ENCODE data around the gene CSNK1D.
"Not testable (repeated sequence)": the region's sequence is repeated elsewhere in the genome, so short reads cannot be mapped to it uniquely, and the experiment has no call there.

CSNK1D gene

DNA sequence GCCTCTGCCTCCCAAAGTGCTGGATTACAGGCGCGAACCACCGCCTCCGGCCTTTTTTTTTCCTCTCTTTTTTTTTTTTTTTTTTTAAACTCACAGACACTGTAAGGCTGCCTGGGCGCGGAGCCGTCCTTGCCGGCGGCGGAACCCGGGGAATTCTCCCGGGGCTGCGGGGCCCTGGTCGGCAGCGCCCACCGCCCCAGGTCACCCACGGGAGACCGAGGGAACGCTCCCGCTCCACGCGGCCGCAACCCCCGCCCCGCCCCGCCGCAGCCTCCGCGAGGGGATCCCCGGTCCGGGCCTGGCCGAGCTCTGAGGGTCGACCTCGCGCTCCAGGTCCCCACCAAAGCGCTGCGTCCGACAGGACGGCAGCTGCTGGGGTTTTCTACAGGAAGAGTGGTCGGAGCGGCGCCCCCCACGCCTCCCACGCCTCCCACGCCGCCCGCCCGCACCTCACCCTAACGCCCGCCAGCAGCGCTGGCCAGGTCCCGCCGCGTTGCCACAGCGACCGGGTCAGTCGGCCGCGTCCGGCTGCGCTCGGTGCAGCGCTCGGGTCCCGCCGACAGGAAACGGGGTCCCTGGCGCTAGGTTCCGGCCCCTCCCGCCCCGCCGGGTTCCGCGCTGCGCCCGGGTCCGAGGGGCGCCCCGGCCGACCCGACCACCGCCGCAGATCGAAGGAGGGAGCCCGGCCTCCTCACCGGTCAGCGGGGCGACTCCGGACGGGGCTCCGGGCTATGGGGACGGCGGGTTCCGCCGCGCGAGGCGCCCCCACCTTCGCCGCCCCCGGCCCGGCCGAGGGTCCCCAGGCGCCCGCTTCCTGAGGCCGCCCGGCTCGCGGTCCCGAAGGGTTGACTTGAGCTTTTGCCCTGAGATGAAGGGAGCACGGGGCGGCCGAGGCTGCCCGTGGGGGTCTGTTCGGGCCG is 60.9 kb downstream of the CSNK1D start, which contains the start of gene CCDC57:
Gene CCDC57, minus strand, starts transcription at position 512 of the 920 bp plus-strand sequence. CDS start 10,898 bp downstream, outside the sequence.
- peak in 1 of 2 experiments; percentile 52 for DNase-seq

GRCh38 chr17:82210655-82211054 is 62.8 kb downstream of the CSNK1D start:
- DNase-seq, result not testable (repeated sequence)

DNA sequence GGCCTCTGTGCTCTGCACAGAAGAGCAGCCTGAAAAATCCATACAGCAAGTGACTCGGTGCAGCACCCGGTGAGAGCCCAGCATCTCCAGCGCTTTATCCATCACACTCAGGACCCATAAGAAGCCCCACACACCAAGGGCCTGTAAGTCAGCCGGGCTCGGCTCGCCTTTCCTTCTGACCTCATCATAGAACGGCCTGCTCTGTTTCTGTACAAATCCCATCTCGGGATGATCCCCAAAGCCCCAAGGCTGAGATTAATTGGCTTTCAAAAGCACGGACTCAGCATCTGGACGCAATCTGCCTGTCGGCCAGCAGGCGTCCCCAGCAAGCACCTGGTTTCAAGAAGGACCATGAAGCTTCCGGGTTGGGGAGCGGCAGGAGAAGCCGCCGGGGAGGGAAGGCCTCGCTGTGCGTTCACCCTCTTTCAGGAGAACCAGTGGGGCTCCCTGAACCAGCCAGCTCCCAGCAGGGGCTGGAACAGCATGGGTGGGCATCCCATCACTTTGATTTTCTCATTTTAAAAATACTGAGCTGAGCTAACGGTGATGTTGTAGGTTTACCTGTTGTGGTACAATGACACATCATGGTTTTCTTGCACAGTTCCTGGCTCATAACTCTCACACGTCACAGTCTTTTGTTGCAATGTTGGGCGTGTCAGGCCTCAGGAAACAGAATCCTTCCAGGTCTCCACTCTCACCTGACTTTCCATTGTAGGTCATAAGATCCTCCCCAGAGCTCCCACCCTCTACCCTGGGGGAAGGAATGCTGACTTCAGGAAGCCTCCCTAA is 67.6 kb downstream of the CSNK1D start:
- peak in 1 of 2 experiments; percentile 64 for DNase-seq

GRCh38 chr17:82204831-82205719 is 68.4 kb downstream of the CSNK1D start:
- DNase-seq, result no peak

DNA sequence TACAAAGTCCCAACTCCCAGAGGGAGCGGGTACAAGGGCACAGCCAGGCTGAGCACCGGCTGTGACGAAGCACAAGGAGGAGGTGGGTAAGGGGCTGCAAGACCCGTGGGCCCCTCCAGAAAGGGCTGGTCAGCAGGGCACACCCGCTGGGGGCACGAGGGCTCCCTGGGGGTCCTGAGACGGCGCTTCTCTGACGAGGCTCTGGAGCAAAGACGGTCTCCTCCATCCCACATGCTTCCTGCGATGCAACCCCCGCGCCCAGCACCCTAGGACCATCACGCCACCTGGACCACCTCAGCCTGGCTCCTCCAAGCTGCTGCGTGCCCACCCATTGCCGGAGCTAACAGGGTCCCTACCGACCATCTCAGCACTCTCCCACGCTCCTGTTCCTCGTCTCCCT is 69.6 kb downstream of the CSNK1D start:
- no peak for DNase-seq

GRCh38 chr17:82202981-82203380 is 70.5 kb downstream of the CSNK1D start:
- no peak for DNase-seq

DNA sequence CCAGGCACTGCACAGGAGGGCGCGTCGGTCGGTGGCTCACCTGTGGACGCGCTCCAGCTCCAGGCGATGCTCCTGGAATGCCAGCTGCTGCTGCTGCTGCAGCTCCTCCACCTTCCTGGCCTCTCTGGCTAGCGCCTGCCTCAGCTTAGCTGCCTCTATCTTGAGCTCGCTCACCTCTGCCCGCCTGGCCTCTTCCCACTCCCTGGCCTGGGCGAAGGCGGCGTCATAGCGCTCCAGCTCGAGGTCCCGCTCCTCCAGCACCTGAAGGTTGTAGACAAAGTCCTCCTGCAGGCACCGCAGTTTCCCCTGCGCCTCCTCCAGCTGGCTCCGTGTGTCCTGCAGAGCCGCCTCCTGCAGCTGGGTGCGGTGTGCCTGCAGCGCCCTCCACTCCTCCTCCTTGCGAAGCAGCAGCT is 72.0 kb downstream of the CSNK1D start:
- no peak for DNase-seq

GRCh38 chr17:82200743-82201497 is 72.6 kb downstream of the CSNK1D start:
- DNase-seq, result no peak

DNA sequence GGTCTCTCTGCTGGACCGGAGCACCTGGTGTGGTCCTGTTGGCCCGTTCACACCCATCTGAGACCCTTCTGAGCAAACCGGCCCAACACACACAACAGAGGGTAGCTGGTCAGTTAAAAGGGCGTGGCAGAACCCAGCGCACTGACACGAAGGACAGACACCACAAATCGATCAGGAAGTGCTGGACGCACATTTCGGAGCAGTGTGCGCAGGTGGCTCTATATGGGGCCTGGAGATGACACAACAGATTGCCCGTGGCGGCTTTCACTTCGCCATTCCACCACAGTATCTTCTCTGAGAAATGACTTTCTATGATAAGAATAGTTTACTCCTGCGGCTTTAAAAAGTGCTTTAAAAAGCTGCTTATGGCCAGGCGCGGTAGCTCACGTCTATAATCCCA is 73.4 kb downstream of the CSNK1D start:
- no peak for DNase-seq

DNA sequence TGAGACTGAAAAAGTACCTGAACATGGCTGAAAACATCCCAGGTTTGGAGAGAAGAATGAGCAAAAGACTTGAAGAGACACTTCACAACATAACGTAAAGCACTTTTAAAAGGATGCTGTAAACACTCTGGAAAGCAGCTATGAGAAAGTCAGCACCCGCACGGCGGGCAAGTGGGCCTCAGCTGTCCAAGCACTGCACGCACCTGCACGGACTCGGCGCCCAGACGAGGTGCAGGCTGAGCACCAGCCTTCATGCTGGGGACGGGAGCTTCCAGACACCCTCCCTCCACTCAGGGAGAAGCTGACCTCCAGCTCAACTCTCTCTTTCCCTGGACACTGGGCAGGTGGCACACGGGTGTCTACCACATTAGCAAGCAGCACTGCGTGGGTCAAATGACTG is 74.0 kb downstream of the CSNK1D start:
- no peak for DNase-seq

DNA sequence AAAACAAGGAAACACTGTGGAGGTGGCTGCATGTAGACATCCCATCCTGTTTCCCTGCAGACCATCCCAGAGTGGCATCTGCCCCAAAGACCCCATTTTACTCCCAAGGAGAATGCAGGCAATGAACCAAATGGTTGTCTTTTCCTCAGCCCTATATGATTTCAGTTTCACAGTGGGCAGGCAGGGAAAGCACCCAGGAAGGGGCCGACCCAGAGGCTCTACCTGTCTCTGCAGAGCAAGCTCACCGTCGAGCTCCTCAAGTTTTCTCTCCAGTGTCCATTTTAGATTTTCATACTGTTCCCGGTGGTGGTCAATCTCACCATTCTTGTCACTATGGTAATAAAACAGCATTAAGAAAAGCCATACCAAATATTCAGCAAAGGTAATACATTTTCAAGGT is 75.4 kb downstream of the CSNK1D start:
- no peak for DNase-seq

DNA sequence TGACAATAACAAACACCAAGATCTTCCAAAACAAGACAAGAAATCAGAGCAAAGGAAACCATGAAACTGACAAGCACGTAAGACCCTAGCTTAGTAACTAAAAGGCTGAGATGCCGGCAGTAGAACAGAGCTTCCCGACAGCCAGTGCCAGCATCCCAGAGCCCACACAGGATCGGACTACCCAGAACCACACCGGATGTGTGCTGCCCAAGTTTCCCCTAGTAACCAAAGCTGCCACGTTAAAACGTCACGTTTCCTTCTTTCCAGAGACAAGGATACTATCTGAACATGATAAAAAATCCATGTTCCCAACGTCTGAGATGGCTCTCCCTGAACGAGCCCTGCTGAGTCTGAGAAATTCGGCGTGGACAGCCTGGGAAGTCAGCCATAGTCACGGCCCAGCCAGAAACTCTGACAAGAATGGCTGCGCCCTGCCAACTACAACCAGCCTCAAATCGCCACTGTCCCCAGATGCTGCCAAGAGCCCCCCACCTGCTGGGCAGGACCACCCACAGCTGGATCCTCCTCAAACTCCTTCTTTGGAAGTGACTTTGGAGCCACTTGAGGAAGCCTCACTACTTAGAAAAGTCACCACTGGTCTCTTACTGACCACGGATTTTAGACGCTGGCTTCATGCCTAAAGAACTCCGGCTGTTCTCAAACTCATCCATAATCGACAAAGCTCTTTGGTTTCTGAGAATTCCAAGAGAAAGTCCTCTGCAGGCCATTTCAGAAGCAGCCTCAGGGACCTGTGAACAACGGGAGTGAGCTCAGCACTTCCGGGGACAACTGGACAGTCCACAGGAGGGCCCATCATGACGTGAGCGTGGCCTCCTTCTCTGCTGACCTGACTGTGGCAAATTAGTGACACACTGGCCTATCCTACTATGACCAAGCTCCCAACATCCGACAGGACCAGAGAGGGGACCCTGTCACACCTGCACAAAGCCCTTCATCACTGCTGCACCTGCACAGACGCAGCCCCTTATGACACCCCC is 77.5 kb downstream of the CSNK1D start:
- no peak for DNase-seq

- DNase-seq, result no peak
Observed at GRCh38 chr17:82194765-82195164, 78.7 kb downstream of the CSNK1D start.

- DNase-seq, result no peak
Observed at GRCh38 chr17:82193520-82194220, 79.8 kb downstream of the CSNK1D start.

DNA sequence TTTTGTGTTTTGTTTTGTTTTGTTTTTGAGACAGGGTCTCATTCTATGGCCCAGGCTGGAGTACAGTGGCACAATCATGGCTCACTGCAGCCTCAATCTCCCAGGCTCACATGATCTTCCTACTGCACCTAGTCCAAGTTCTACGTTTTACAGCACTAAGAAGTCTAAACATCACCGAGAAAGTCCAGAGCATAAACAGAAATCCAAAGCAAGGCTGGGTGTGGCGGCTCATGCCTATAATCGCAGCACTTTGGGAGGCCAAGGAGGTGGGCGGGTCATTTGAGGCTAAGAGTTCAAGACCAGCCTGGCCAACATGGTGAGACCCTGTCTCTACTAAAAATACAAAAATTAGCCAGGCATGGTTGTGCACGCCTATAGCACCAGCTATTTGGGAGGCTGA is 80.5 kb downstream of the CSNK1D start:
- not testable (repeated sequence) for DNase-seq

Data from NCI-H524 (cell line).